NCI-H2196 (cell line): ENCODE data around the gene SAXO2.
"Not testable (repeated sequence)": the region's sequence is repeated elsewhere in the genome, so short reads cannot be mapped to it uniquely, and the experiment has no call there.

Experiments used
- DNase-seq: peaks from one replicate; lab custom pipeline; 2025; ENCODE audit not compliant: unreplicated experiment; lab: John Stamatoyannopoulos, UW

The SAXO2 gene

GRCh38 chr15:82332711-82333602 is 70.3 kb downstream of the SAXO2 start:
- DNase-seq, result not testable (repeated sequence)

- DNase-seq, result not testable (repeated sequence)
These were observed 71.3 kb downstream of the SAXO2 start for GRCh38 chr15:82333603-82334553.
